IPS DF 6.9 (cell line): ENCODE data around the gene MYMK.

Source experiments
- DNase-seq: peaks from one replicate; pipeline ENCODE4 v3.0.0-alpha.2; 2013; ENCODE audit warnings: low read depth, low spot score
- H3K27ac ChIP-seq: one replicate; pipeline ENCODE4 v1.5.1; 2013; ENCODE audit warnings: low read length, control low read depth
- H3K27me3 ChIP-seq: 2 replicates; pipeline ENCODE4 v1.6.1; 2013; ENCODE audit warnings: mild to moderate bottlenecking, low read length; ENCODE audit not compliant: control insufficient read depth, insufficient read depth
- H3K36me3 ChIP-seq: 2 replicates; pipeline ENCODE4 v1.6.1; 2013; ENCODE audit warnings: low read length; ENCODE audit not compliant: control insufficient read depth, insufficient read depth
- H3K4me1 ChIP-seq: 2 replicates; pipeline ENCODE4 v1.6.1; 2013; ENCODE audit warnings: low read length; ENCODE audit not compliant: control insufficient read depth, insufficient read depth
- H3K4me3 ChIP-seq: 2 replicates; pipeline ENCODE4 v1.5.1; 2013; ENCODE audit warnings: mild to moderate bottlenecking, low read length
- H3K9me3 ChIP-seq: 2 replicates; pipeline ENCODE4 v1.6.1; 2013; ENCODE audit warnings: low read length, inconsistent platforms; ENCODE audit not compliant: control insufficient read depth, insufficient read depth
- WGBS: extraction: QIAGEN DNeasy Blood & Tissue Kit; methylation state at CpG from one replicate; pipeline ENCODE4 v1.1.7; 2013; ENCODE audit warnings: mixed read lengths, missing lambda C conversion rate; ENCODE audit not compliant: insufficient read length, insufficient coverage; 5-methylcytosine and 5-hydroxymethylcytosine counted together

MYMK gene

GRCh38 chr9:133472753-133473378 lies 51.9 kb downstream of the MYMK start:
- Histone ChIP-seq H3K9me3 (no peaks in the 10 kb centered on the region), H3K4me3 (no peak overlapping the region), H3K36me3 (peaks cover 30% of the 10 kb centered on the region), H3K4me1 (peaks cover 1% of the 10 kb centered on the region; the same call in 1 of the 2 replicates), H3K27ac (no peak overlapping the region), H3K27me3 (no peaks in the 10 kb centered on the region)
- WGBS: no CpG with 5 or more reads among the region's 19 CpGs
- DNase-seq: no peak

GRCh38 chr9:133472277-133472645 lies 52.5 kb downstream of the MYMK start:
- Histone ChIP-seq H3K4me1 (peaks cover 1% of the 10 kb centered on the region; the same call in 1 of the 2 replicates), H3K9me3 (no peaks in the 10 kb centered on the region), H3K27ac (no peak overlapping the region), H3K36me3 (peaks cover 30% of the 10 kb centered on the region), H3K27me3 (no peaks in the 10 kb centered on the region), H3K4me3 (no peak overlapping the region)
- no CpG with 5 or more reads among the region's 11 CpGs for WGBS
- no peak for DNase-seq

GRCh38 chr9:133471551-133472276 lies 53.0 kb downstream of the MYMK start:
- H3K27me3 ChIP-seq: no peaks in the 10 kb centered on the region
- DNase-seq: no peak
- H3K36me3 ChIP-seq: peaks cover 30% of the 10 kb centered on the region
- no peak overlapping the region for H3K4me3 ChIP-seq
- H3K4me1 ChIP-seq: peaks cover 1% of the 10 kb centered on the region; the same call in 1 of the 2 replicates
- H3K27ac ChIP-seq: no peak overlapping the region
- H3K9me3 ChIP-seq: no peaks in the 10 kb centered on the region
- no CpG with 5 or more reads among the region's 27 CpGs for WGBS

DNA sequence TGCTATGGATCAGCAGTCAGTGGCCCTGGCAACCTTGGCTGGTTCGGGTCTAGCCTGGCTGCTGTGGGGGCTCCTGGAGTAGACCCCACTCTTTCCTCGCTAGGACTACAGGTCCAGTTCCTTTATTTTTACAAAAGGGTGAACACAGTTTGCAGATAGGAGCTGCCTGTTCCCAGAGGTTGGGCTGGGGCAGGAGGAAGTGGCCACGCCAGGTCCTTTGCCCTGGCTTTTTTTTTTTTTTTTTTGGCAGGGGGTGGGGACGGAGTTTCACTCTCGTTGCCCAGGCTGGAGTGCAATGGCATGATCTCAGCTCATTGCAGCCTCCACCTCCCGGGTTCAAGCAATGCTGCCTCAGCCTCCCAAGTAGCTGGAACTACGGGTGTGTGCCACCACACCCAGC lies 53.8 kb downstream of the MYMK start:
- no peaks in the 10 kb centered on the region for H3K9me3 ChIP-seq
- peaks cover 30% of the 10 kb centered on the region for H3K36me3 ChIP-seq
- H3K27ac ChIP-seq: no peak overlapping the region
- WGBS: no CpG with 5 or more reads among the region's 7 CpGs
- H3K27me3 ChIP-seq: no peaks in the 10 kb centered on the region
- H3K4me1 ChIP-seq: peaks cover 1% of the 10 kb centered on the region; the same call in 1 of the 2 replicates
- no peak overlapping the region for H3K4me3 ChIP-seq
- DNase-seq: no peak

DNA sequence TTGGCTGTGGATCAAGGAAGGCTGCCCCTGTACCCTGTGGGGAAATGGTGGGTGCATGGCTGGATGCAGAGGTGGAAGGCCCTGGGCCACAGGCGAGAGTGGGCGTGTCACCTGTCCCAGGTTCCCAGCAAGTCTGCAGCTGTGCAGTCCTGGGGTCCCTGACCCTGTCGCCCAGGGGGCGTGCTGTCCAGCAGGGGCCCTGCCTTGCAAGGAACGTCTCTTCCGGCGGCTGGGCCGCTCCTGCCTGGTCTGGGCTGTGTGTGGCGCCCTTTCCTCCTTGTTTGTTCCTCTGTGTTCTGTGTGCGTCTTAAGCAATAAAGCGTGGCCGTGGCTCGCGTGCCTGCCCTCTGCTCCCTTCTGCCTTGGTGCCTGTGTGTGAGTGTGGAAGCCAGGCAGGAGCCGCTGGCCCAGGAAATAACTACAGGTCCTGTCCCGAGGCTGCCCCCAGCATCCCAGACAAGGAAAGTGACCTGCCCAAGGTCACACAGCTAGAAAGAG lies 54.3 kb downstream of the MYMK start:
- Histone ChIP-seq H3K27me3 (no peaks in the 10 kb centered on the region), H3K4me3 (no peak overlapping the region), H3K9me3 (no peaks in the 10 kb centered on the region), H3K27ac (no peak overlapping the region), H3K36me3 (peaks cover 30% of the 10 kb centered on the region), H3K4me1 (peaks cover 1% of the 10 kb centered on the region; the same call in 1 of the 2 replicates)
- no peak for DNase-seq
- WGBS: no CpG with 5 or more reads among the region's 16 CpGs

DNA sequence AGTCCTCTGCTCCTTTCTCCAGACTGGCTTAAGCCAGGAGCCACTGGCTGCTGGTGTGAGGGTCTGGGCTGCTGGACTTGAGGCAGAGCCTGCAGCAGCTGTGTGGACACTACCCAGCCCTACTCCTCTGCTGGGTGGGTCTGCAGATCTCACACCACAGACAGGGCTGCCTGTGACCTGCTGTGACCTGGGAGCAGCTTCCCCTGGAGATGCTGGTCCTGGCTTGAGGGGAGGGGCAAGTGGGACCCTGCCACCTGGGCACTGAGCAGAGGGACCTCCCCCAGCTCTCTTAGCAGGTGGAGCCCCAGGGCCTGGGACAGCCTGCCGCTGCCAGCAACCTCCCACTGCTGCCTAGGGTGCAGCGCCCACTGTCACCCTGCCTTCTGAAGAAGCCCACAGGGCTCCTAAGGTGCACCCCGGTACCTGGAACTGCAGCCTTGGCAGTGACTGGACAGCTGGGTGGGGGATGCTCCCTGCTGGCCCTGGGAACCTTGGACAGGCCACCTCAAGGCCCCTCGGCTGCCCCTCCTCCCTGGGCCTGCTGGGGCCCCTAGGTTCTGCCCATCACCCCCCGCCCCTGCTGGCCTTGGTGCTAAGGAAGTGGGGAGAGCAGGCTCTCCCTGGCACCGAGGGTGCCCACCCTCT lies 55.9 kb downstream of the MYMK start:
- no peak for DNase-seq
- Histone ChIP-seq H3K36me3 (peaks cover 21% of the 10 kb centered on the region), H3K4me1 (peaks cover 1% of the 10 kb centered on the region; the same call in 1 of the 2 replicates), H3K9me3 (no peaks in the 10 kb centered on the region), H3K27ac (no peak overlapping the region), H3K27me3 (no peaks in the 10 kb centered on the region), H3K4me3 (no peak overlapping the region; the same call in 1 of the 2 replicates)
- no CpG with 5 or more reads among the region's 6 CpGs for WGBS

- Histone ChIP-seq H3K36me3 (peaks cover 15% of the 10 kb centered on the region), H3K9me3 (no peaks in the 10 kb centered on the region), H3K27me3 (no peaks in the 10 kb centered on the region), H3K4me1 (peaks cover 1% of the 10 kb centered on the region; the same call in 1 of the 2 replicates), H3K4me3 (no peak overlapping the region; the same call in 1 of the 2 replicates), H3K27ac (no peak overlapping the region)
- WGBS: no CpG with 5 or more reads among the region's 11 CpGs
- DNase-seq: no peak
Measured at GRCh38 chr9:133468374-133468773, 56.4 kb downstream of the MYMK start.

GRCh38 chr9:133467101-133467500 lies 57.7 kb downstream of the MYMK start:
- Histone ChIP-seq H3K27me3 (no peaks in the 10 kb centered on the region), H3K9me3 (no peaks in the 10 kb centered on the region), H3K36me3 (peaks cover 10% of the 10 kb centered on the region), H3K4me3 (no peak overlapping the region), H3K4me1 (peaks cover 1% of the 10 kb centered on the region; the same call in 1 of the 2 replicates), H3K27ac (no peak overlapping the region)
- no peak for DNase-seq
- WGBS: no CpG with 5 or more reads among the region's 10 CpGs

DNA sequence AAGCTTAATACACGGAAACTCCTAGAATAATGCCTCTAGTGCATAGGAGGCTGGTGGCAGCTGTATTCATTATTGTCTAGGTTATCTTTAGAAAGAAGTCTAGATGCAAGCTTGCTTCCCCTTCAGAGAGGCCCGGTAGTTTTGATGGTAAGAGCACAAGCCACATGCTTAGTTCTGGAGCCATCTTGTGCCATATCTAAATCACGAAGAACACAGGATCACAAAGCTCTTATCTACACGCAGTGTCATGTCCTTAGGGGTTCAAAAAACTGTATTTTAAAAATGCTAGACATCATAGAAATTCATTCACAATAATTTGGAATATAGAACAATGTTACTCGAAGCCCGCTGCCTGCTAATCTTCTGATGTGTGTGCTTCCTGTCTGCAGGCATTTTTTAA lies 58.8 kb downstream of the MYMK start:
- Histone ChIP-seq H3K36me3 (peaks cover 3% of the 10 kb centered on the region; the same call in 1 of the 2 replicates), H3K4me3 (no peak overlapping the region), H3K27me3 (no peaks in the 10 kb centered on the region), H3K9me3 (no peaks in the 10 kb centered on the region), H3K4me1 (peaks cover 3% of the 10 kb centered on the region), H3K27ac (no peak overlapping the region)
- DNase-seq: no peak
- no CpG with 5 or more reads among the region's 6 CpGs for WGBS

- no peak for DNase-seq
- no CpG with 5 or more reads among the region's 10 CpGs for WGBS
- Histone ChIP-seq H3K9me3 (no peaks in the 10 kb centered on the region), H3K27me3 (no peaks in the 10 kb centered on the region), H3K4me1 (peaks cover 3% of the 10 kb centered on the region), H3K27ac (no peak overlapping the region), H3K4me3 (no peak overlapping the region), H3K36me3 (peaks cover 3% of the 10 kb centered on the region; the same call in 1 of the 2 replicates)
Measured at GRCh38 chr9:133464638-133465037, 60.1 kb downstream of the MYMK start.
